HepG2 (cell line): ENCODE data around the gene FOSB. TPM values are rescaled to one million over a fixed set of nuclear protein-coding genes. Genes with fewer than 3 reads are reported as not detected.

Experiments
- ESRRA ChIP-seq: sonication (generic); formaldehyde crosslinking; IDR thresholded peaks from 2 replicates; pipeline ENCODE4 v1.5.1; 2020; ENCODE audit warnings: mild to moderate bottlenecking, low read depth, missing genetic modification reagents
- HMGA1 ChIP-seq: sonication (generic); formaldehyde crosslinking; conservative IDR thresholded peaks from 2 replicates; pipeline ENCODE4 v1.4.0; 2020; ENCODE audit warnings: missing genetic modification reagents
- NCOR1 ChIP-seq: fragments of 200-600 bp; sonication (generic); IDR thresholded peaks from 2 replicates; pipeline ENCODE4 v1.7.0; 2017; ENCODE audit warnings: antibody characterized with exemption, low read length, borderline replicate concordance
- SIX1 ChIP-seq: sonication (generic); formaldehyde crosslinking; IDR thresholded peaks from 2 replicates; pipeline ENCODE4 v1.4.0; 2020; ENCODE audit warnings: missing genetic modification reagents, borderline replicate concordance
- SRY ChIP-seq: sonication (generic); formaldehyde crosslinking; IDR thresholded peaks from 2 replicates; pipeline ENCODE4 v1.8.0; 2022; ENCODE audit warnings: mild to moderate bottlenecking, missing genetic modification reagents
- ZNF180 ChIP-seq: sonication (generic); formaldehyde crosslinking; IDR thresholded peaks from 2 replicates; pipeline ENCODE4 v1.4.0; 2020; ENCODE audit warnings: low read depth, missing genetic modification reagents, borderline replicate concordance
- ZNF224 ChIP-seq: sonication (generic); formaldehyde crosslinking; IDR thresholded peaks from 2 replicates; pipeline ENCODE4 v1.5.0; 2020; ENCODE audit warnings: mild to moderate bottlenecking, missing genetic modification reagents
- ZNF326 ChIP-seq: sonication (generic); formaldehyde crosslinking; IDR thresholded peaks from 2 replicates; pipeline ENCODE4 v1.4.0; 2020; ENCODE audit warnings: missing genetic modification reagents, borderline replicate concordance
- ZNF329 ChIP-seq: sonication (generic); formaldehyde crosslinking; IDR thresholded peaks from 2 replicates; pipeline ENCODE4 v1.9.0; 2021; ENCODE audit warnings: low read depth, mild to moderate bottlenecking, missing genetic modification reagents
- ZNF570 ChIP-seq: sonication (generic); formaldehyde crosslinking; IDR thresholded peaks from 2 replicates; pipeline ENCODE4 v1.4.0; 2020; ENCODE audit warnings: mild to moderate bottlenecking, missing genetic modification reagents, borderline replicate concordance
- ZNF577 ChIP-seq: sonication (generic); formaldehyde crosslinking; IDR thresholded peaks from 2 replicates; pipeline ENCODE4 v1.4.0; 2020; ENCODE audit warnings: mild to moderate bottlenecking, low read depth, missing genetic modification reagents, borderline replicate concordance
- ZNF772 ChIP-seq: sonication (generic); formaldehyde crosslinking; IDR thresholded peaks from 2 replicates; pipeline ENCODE4 v1.5.0; 2020; ENCODE audit warnings: mild to moderate bottlenecking, missing genetic modification reagents
- ZNF839 ChIP-seq: sonication (generic); formaldehyde crosslinking; IDR thresholded peaks from 2 replicates; pipeline ENCODE4 v1.4.0; 2020; ENCODE audit warnings: missing genetic modification reagents, mild to moderate bottlenecking, borderline replicate concordance
- polyA plus RNA-seq, 8 experiments: library from polyadenylated mRNA; depleted of rRNA in 3 of 8; stranded (reverse) in 7 of 8; unstranded in 1 of 8; fragments of >200 nt; fragmentation: Illumina TruSeq in 4 of 8; extraction: Trizol in 4 of 8; gene quantifications; 2 replicates each; pipeline versions ENCODE4 v1.2.1 to v1.2.3, GENCODE V29; 2011 to 2016; ENCODE audit warnings: low read depth in 4 of 8, missing spikeins in 1 of 8, mixed read lengths in 1 of 8; ENCODE audit not compliant: insufficient read depth in 1 of 8
- total RNA-seq, 5 experiments: library from RNA; depleted of rRNA; stranded (reverse); fragments of >200 nt; fragmentation: Illumina TruSeq; extraction: Trizol; gene quantifications; 2 replicates each; pipeline ENCODE4 v1.2.3, GENCODE V29; 2016; ENCODE audit warnings: low read depth in 1 of 5
- TF ChIP-seq, protein P1 (sequence below): sonication (generic); formaldehyde crosslinking; IDR thresholded peaks from 2 replicates; pipeline ENCODE4 v1.4.0; 2020; ENCODE audit warnings: missing genetic modification reagents
- TF ChIP-seq, protein P2 (sequence below): sonication (generic); formaldehyde crosslinking; IDR thresholded peaks from 2 replicates; pipeline ENCODE4 v1.4.0; 2020; ENCODE audit warnings: mild to moderate bottlenecking, missing genetic modification reagents
- TF ChIP-seq, protein P3 (sequence below): sonication (generic); formaldehyde crosslinking; IDR thresholded peaks from 2 replicates; pipeline ENCODE4 v1.9.0; 2021; ENCODE audit warnings: missing genetic modification reagents, borderline replicate concordance
- TF ChIP-seq, protein P4 (sequence below): sonication (generic); formaldehyde crosslinking; IDR thresholded peaks from 2 replicates; pipeline ENCODE4 v1.5.1; 2020; ENCODE audit warnings: mild to moderate bottlenecking, moderate library complexity, missing genetic modification reagents
- TF ChIP-seq, protein P5 (sequence below): sonication (generic); formaldehyde crosslinking; IDR thresholded peaks from 2 replicates; pipeline ENCODE4 v1.4.0; 2020; ENCODE audit warnings: missing genetic modification reagents, mild to moderate bottlenecking, borderline replicate concordance

The FOSB gene
- total and polyA plus RNA-seq, 2 of the 13 experiments (the other 11 are each of a cell fraction or from before 2014, with no cell fraction given), result 2.8 to 6.0 TPM

DNA sequence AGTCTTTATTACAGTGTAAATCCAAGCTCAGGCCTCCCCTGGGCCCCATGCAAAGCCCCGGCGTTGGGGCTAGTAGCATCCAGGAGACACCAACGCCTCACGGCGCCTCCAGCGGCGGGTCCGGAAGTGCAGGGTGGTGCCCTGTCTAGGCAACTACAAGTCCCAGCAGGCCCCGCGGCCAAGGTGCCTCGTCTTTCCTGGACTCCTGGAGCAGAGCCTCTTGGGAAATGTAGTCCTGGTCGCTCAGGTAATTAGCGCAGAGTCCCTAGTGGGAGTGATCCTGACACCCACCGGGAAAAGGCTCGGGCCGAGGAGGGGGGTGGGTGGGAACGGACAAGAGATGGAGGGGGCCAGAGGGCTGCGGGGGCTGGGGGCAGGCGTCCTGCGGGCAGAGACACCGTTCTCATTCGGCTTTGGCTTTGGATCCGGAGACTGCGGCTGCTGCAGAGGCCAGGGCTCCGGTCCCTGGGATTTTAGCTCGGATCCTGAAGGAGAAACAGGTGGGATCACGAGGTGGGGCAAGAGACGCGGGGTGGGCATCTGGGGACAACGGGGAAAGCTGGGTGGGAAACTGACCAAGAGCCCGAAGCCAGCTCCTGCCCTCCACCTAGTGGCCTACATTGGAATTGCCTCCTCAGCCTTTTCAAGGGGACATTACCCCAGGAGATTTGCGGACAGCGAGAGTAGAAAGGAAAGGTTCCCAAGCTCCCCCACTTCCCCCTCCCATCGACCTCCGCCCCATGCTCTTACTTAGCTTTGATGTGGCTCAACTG lies 17.7 kb downstream of the FOSB start (continued):
- TF ChIP-seq NCOR1 (no peak), SRY (CRISPR knock-in tag) (no peak), ZNF570 (CRISPR knock-in tag) (no peak), ESRRA (CRISPR knock-in tag) (no peak), ZNF839 (0 out of 2 replicates have a peak, but pooled peaks have one; percentile 49), ZNF224 (CRISPR knock-in tag) (no peak), ZNF772 (CRISPR knock-in tag) (no peak), HMGA1 (CRISPR knock-in tag) (no peak), SIX1 (CRISPR knock-in tag) (no peak), ZNF326 (no peak), ZNF577 (CRISPR knock-in tag) (no peak), ZNF329 (CRISPR knock-in tag) (no peak), ZNF180 (CRISPR knock-in tag) (no peak)
- TF ChIP-seq, protein P1, sequence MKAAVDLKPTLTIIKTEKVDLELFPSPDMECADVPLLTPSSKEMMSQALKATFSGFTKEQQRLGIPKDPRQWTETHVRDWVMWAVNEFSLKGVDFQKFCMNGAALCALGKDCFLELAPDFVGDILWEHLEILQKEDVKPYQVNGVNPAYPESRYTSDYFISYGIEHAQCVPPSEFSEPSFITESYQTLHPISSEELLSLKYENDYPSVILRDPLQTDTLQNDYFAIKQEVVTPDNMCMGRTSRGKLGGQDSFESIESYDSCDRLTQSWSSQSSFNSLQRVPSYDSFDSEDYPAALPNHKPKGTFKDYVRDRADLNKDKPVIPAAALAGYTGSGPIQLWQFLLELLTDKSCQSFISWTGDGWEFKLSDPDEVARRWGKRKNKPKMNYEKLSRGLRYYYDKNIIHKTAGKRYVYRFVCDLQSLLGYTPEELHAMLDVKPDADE, result no peak
- TF ChIP-seq, protein P2, sequence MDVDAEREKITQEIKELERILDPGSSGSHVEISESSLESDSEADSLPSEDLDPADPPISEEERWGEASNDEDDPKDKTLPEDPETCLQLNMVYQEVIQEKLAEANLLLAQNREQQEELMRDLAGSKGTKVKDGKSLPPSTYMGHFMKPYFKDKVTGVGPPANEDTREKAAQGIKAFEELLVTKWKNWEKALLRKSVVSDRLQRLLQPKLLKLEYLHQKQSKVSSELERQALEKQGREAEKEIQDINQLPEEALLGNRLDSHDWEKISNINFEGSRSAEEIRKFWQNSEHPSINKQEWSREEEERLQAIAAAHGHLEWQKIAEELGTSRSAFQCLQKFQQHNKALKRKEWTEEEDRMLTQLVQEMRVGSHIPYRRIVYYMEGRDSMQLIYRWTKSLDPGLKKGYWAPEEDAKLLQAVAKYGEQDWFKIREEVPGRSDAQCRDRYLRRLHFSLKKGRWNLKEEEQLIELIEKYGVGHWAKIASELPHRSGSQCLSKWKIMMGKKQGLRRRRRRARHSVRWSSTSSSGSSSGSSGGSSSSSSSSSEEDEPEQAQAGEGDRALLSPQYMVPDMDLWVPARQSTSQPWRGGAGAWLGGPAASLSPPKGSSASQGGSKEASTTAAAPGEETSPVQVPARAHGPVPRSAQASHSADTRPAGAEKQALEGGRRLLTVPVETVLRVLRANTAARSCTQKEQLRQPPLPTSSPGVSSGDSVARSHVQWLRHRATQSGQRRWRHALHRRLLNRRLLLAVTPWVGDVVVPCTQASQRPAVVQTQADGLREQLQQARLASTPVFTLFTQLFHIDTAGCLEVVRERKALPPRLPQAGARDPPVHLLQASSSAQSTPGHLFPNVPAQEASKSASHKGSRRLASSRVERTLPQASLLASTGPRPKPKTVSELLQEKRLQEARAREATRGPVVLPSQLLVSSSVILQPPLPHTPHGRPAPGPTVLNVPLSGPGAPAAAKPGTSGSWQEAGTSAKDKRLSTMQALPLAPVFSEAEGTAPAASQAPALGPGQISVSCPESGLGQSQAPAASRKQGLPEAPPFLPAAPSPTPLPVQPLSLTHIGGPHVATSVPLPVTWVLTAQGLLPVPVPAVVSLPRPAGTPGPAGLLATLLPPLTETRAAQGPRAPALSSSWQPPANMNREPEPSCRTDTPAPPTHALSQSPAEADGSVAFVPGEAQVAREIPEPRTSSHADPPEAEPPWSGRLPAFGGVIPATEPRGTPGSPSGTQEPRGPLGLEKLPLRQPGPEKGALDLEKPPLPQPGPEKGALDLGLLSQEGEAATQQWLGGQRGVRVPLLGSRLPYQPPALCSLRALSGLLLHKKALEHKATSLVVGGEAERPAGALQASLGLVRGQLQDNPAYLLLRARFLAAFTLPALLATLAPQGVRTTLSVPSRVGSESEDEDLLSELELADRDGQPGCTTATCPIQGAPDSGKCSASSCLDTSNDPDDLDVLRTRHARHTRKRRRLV (CRISPR knock-in tag), result no peak; the same call in 1 of the 2 replicates
- TF ChIP-seq, protein P3, sequence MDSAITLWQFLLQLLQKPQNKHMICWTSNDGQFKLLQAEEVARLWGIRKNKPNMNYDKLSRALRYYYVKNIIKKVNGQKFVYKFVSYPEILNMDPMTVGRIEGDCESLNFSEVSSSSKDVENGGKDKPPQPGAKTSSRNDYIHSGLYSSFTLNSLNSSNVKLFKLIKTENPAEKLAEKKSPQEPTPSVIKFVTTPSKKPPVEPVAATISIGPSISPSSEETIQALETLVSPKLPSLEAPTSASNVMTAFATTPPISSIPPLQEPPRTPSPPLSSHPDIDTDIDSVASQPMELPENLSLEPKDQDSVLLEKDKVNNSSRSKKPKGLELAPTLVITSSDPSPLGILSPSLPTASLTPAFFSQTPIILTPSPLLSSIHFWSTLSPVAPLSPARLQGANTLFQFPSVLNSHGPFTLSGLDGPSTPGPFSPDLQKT (CRISPR knock-in tag), result no peak
- TF ChIP-seq, protein P4, sequence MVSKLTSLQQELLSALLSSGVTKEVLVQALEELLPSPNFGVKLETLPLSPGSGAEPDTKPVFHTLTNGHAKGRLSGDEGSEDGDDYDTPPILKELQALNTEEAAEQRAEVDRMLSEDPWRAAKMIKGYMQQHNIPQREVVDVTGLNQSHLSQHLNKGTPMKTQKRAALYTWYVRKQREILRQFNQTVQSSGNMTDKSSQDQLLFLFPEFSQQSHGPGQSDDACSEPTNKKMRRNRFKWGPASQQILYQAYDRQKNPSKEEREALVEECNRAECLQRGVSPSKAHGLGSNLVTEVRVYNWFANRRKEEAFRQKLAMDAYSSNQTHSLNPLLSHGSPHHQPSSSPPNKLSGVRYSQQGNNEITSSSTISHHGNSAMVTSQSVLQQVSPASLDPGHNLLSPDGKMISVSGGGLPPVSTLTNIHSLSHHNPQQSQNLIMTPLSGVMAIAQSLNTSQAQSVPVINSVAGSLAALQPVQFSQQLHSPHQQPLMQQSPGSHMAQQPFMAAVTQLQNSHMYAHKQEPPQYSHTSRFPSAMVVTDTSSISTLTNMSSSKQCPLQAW (CRISPR knock-in tag), result peak; percentile 82
- TF ChIP-seq, protein P5, sequence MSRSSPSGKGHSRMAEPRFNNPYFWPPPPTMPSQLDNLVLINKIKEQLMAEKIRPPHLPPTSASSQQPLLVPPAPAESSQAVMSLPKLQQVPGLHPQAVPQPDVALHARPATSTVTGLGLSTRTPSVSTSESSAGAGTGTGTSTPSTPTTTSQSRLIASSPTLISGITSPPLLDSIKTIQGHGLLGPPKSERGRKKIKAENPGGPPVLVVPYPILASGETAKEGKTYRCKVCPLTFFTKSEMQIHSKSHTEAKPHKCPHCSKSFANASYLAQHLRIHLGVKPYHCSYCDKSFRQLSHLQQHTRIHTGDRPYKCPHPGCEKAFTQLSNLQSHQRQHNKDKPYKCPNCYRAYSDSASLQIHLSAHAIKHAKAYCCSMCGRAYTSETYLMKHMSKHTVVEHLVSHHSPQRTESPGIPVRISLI (CRISPR knock-in tag), result no peak
